K562 (cell line): ENCODE data around the gene EEPD1. TPM values are rescaled to one million over a fixed set of nuclear protein-coding genes. Genes with fewer than 3 reads are reported as not detected.
A peak's percentile ranks its signal among the peaks of the same experiment; 100 is the strongest.

Experiments used
- ATAC-seq: fragments of 200-7000 bp; cut with Tn5 transposase; 3 replicates; pipeline ENCODE4 v1.9.1; 2020; ENCODE audit warnings: moderate library complexity
- BruUV-seq: library from RNA; stranded (reverse); fragments of 400-500 nt; replicated peaks from 2 replicates; lab custom pipeline; 2021; lab: Mats Ljungman, UMichigan
- CTCF ChIA-PET: fragments of 300-600 bp; formaldehyde crosslinking; extraction: SDS; loops from one replicate; lab custom pipeline; 2021; ENCODE audit warnings: low intra/inter-chr PET ratio; lab: Yijun Ruan, JAX
- POLR2A ChIA-PET: fragments of 300-600, 350-650 bp; sonication (Branson Sonifier 250); formaldehyde crosslinking; extraction: SDS; loops from one replicate; lab custom pipeline; 2021; ENCODE audit warnings: antibody characterized with exemption, inconsistent platforms; lab: Yijun Ruan, JAX
- DNase-seq, 4 experiments: peaks; one replicate each; pipeline versions ENCODE4 v3.0.0 to v3.0.0-alpha.2; 2011 to 2018; ENCODE audit warnings: low spot score in 3 of 4, mixed read lengths in 3 of 4; ENCODE audit errors: extremely low read depth in 1 of 4
- FAIRE-seq: peaks from 2 replicates; lab custom pipeline; 2011; peaks lifted over from hg19 to GRCh38; lab: Jason Lieb, UNC
- H2AFZ ChIP-seq: 2 replicates; pipeline ENCODE4 v1.6.0; 2011; ENCODE audit warnings: low read depth, low read length, control low read depth, inconsistent platforms
- H3K27ac ChIP-seq: fragments of 200-600 bp; 3 replicates; pipeline ENCODE4 v1.8.0; 2011; ENCODE audit warnings: low read depth, mild to moderate bottlenecking, control low read depth, inconsistent platforms, low read length, moderate library complexity, mixed read lengths; ENCODE audit errors: extremely low read depth
- H3K27me3 ChIP-seq, 2 experiments: fragments of 300-600 bp in 1 of 2; 2 replicates in 1 of 2; 3 replicates in 1 of 2; pipeline versions ENCODE4 v1.6.0 to v1.8.0; 2011; ENCODE audit warnings: inconsistent platforms in 2 of 2, low read length in 2 of 2, mild to moderate bottlenecking in 1 of 2, mixed read lengths in 1 of 2, moderate library complexity in 1 of 2; ENCODE audit not compliant: control insufficient read depth in 2 of 2, insufficient read depth in 2 of 2
- H3K36me3 ChIP-seq: fragments of 300-600 bp; 3 replicates; pipeline ENCODE4 v1.8.0; 2011; ENCODE audit warnings: mild to moderate bottlenecking, low read length, inconsistent platforms; ENCODE audit not compliant: control insufficient read depth, insufficient read depth
- H3K4me1 ChIP-seq, 2 experiments: fragments of 200-600 bp in 1 of 2; replicated peaks in 1 of 2; 2 replicates in 1 of 2; 3 replicates in 1 of 2; pipeline versions ENCODE4 v1.5.1 to v1.8.0; 2011; ENCODE audit warnings: inconsistent platforms in 2 of 2, low read length in 2 of 2, mild to moderate bottlenecking in 1 of 2, mixed read lengths in 1 of 2, moderate library complexity in 1 of 2; ENCODE audit not compliant: control insufficient read depth in 2 of 2, insufficient read depth in 2 of 2
- H3K4me2 ChIP-seq: 2 replicates; pipeline ENCODE4 v1.6.1; 2011; ENCODE audit warnings: low read length, control low read depth, inconsistent platforms, mixed read lengths; ENCODE audit not compliant: insufficient read depth
- H3K4me3 ChIP-seq: fragments of 200-600 bp; sonication (generic), shearing (Covaris generic); 2 replicates; pipeline ENCODE4 v1.5.1; 2016; ENCODE audit warnings: control low read depth, inconsistent platforms
- H3K79me2 ChIP-seq: fragments of 200-600 bp; 3 replicates; pipeline ENCODE4 v1.8.0; 2011; ENCODE audit warnings: low read length, inconsistent platforms; ENCODE audit not compliant: control insufficient read depth, insufficient read depth
- H3K9ac ChIP-seq, 2 experiments: 2 replicates each; pipeline versions ENCODE4 v1.6.0 to v1.6.1; 2011; ENCODE audit warnings: low read depth in 2 of 2, low read length in 2 of 2, control low read depth in 1 of 2, inconsistent platforms in 1 of 2, mild to moderate bottlenecking in 1 of 2, mixed read lengths in 1 of 2; ENCODE audit not compliant: insufficient read depth in 1 of 2
- H3K9me1 ChIP-seq: one replicate; pipeline ENCODE4 v1.6.0; 2011; ENCODE audit warnings: inconsistent platforms, mild to moderate bottlenecking, low read length, moderate library complexity; ENCODE audit not compliant: control insufficient read depth, insufficient read depth
- H3K9me3 ChIP-seq: replicated peaks from 2 replicates; pipeline ENCODE4 v1.5.1; 2011; ENCODE audit warnings: low read depth, low read length, inconsistent platforms; ENCODE audit not compliant: control insufficient read depth, insufficient read depth
- H4K20me1 ChIP-seq: replicated peaks from 2 replicates; pipeline ENCODE4 v1.6.1; 2011; ENCODE audit warnings: low read length, inconsistent platforms, mixed read lengths; ENCODE audit not compliant: control insufficient read depth, insufficient read depth
- CEBPG ChIP-seq, 3 experiments: fragments of 200-800 bp in 1 of 3; sonication (Bioruptor generic) in 1 of 3; sonication (generic) in 1 of 3; formaldehyde crosslinking in 1 of 3; IDR thresholded peaks in 2 of 3; conservative IDR thresholded peaks in 1 of 3; 2 replicates each; pipeline versions ENCODE4 v1.6.1 to v1.8.0; 2016 to 2022; ENCODE audit warnings: missing compliant biosample characterization in 2 of 3, missing genetic modification characterization in 2 of 3, mild to moderate bottlenecking in 1 of 3, missing genetic modification reagents in 1 of 3
- CUX1 ChIP-seq: fragments of 200-800 bp; sonication (Bioruptor generic); IDR thresholded peaks from 2 replicates; pipeline ENCODE4 v1.6.1; 2016; ENCODE audit warnings: missing genetic modification characterization, missing compliant biosample characterization
- FOXK1 ChIP-seq: sonication (generic); formaldehyde crosslinking; IDR thresholded peaks from 2 replicates; pipeline ENCODE4 v1.8.0; 2022; ENCODE audit warnings: missing genetic modification reagents, mild to moderate bottlenecking, borderline replicate concordance
- LEF1 ChIP-seq: fragments of 450-650 bp; IDR thresholded peaks from 2 replicates; pipeline ENCODE4 v1.6.1; 2016; ENCODE audit warnings: mild to moderate bottlenecking
- MCM7 ChIP-seq, 2 experiments: fragments of 450-650 bp; IDR thresholded peaks; 2 replicates each; pipeline ENCODE4 v1.6.1; 2016 to 2018
- MECOM ChIP-seq: fragments of 250-450 bp; sonication (Bioruptor Pico); IDR thresholded peaks from 2 replicates; pipeline ENCODE4 v1.8.0; 2022; ENCODE audit warnings: inconsistent platforms
- NELFE ChIP-seq: IDR thresholded peaks from 2 replicates; pipeline ENCODE4 v1.6.1; 2011; ENCODE audit warnings: mild to moderate bottlenecking; ENCODE audit not compliant: insufficient read depth, insufficient read length
- PCBP1 ChIP-seq: fragments of 200-400 bp; formaldehyde crosslinking; IDR thresholded peaks from 2 replicates; pipeline ENCODE4 v1.6.1; 2018; ENCODE audit warnings: mild to moderate bottlenecking, low read depth, low read length; ENCODE audit not compliant: poor library complexity, severe bottlenecking
- POLR2AphosphoS5 ChIP-seq: IDR thresholded peaks from 2 replicates; pipeline ENCODE4 v1.6.1; 2011; ENCODE audit warnings: mild to moderate bottlenecking, low read depth, low read length, moderate library complexity; ENCODE audit not compliant: control insufficient read depth, insufficient read depth
- RBM25 ChIP-seq: fragments of 200-400 bp; formaldehyde crosslinking; IDR thresholded peaks from 2 replicates; pipeline ENCODE4 v1.6.1; 2018; ENCODE audit warnings: low read length, low read depth, moderate library complexity; ENCODE audit not compliant: severe bottlenecking
- TBL1XR1 ChIP-seq, 2 experiments: IDR thresholded peaks; 2 replicates each; pipeline ENCODE4 v1.6.1; 2012; ENCODE audit warnings: improper control_type of control experiment in 2 of 2, low read length in 2 of 2, mild to moderate bottlenecking in 1 of 2
- XRCC4 ChIP-seq: IDR thresholded peaks from one replicate; pipeline ENCODE4 v1.6.1; 2011; ENCODE audit not compliant: insufficient read depth, insufficient read length; ENCODE audit errors: extremely low read depth
- ZEB2 ChIP-seq: fragments of 450-650 bp; IDR thresholded peaks from 2 replicates; pipeline ENCODE4 v1.6.1; 2016
- ZNF79 ChIP-seq: fragments of 250-450 bp; sonication (Bioruptor Pico); IDR thresholded peaks from 2 replicates; pipeline ENCODE4 v1.4.0; 2020; ENCODE audit warnings: low read depth, mild to moderate bottlenecking, moderate library complexity
- WGBS: fragments of 100-300 bp; shearing (Covaris generic); methylation state at CpG from one replicate; pipeline ENCODE4 v1.1.6; 2016; ENCODE audit warnings: low coverage, mixed read lengths; ENCODE audit not compliant: insufficient coverage; ENCODE audit errors: missing lambda C conversion rate; 5-methylcytosine and 5-hydroxymethylcytosine counted together
- in situ Hi-C: fragments of 300-500 bp; cut with MboI; formaldehyde crosslinking; loops from 4 replicates; pipeline ENCODE4 v1.15.0; 2018; ENCODE audit warnings: inconsistent platforms, mixed read lengths
- intact Hi-C: fragments of 100-400 bp; cut with micrococcal nuclease; formaldehyde crosslinking; loops from 2 replicates; pipeline ENCODE4 v1.14.2; 2022
- polyA plus RNA-seq, 8 experiments: library from polyadenylated mRNA; depleted of rRNA in 4 of 8; stranded (reverse) in 5 of 8; unstranded in 3 of 8; fragments of >200 nt; fragmentation: Nextera tagmentation in 2 of 8; fragmentation: Illumina TruSeq in 1 of 8; extraction: Ambion mirVana in 2 of 8; extraction: Trizol in 1 of 8; gene quantifications; 2 replicates each; pipeline versions ENCODE4 v1.2.1 to v1.2.3, GENCODE V29; 2011 to 2014; ENCODE audit warnings: inconsistent platforms in 1 of 8, missing spikeins in 1 of 8
- total RNA-seq, 7 experiments: library from RNA; depleted of rRNA in 6 of 7; stranded (reverse); fragments of >200 nt in 6 of 7; fragmentation: Illumina TruSeq in 2 of 7; extraction: Trizol in 2 of 7; gene quantifications; 2 replicates each; pipeline versions ENCODE4 v1.2.1 to v1.2.3, GENCODE V29; 2011 to 2021; ENCODE audit warnings: low replicate concordance in 1 of 7
- TF ChIP-seq, protein P1 (sequence below): sonication (generic); formaldehyde crosslinking; IDR thresholded peaks from 2 replicates; pipeline ENCODE4 v1.8.0; 2022; ENCODE audit warnings: missing genetic modification reagents, mild to moderate bottlenecking, borderline replicate concordance

Gene EEPD1
- total and polyA plus RNA-seq, 9 of the 15 experiments (the other 6 are each of a cell fraction or from before 2014, with no cell fraction given): 0.01 to 1.5 (median 0.74) TPM; not detected in 1

DNA sequence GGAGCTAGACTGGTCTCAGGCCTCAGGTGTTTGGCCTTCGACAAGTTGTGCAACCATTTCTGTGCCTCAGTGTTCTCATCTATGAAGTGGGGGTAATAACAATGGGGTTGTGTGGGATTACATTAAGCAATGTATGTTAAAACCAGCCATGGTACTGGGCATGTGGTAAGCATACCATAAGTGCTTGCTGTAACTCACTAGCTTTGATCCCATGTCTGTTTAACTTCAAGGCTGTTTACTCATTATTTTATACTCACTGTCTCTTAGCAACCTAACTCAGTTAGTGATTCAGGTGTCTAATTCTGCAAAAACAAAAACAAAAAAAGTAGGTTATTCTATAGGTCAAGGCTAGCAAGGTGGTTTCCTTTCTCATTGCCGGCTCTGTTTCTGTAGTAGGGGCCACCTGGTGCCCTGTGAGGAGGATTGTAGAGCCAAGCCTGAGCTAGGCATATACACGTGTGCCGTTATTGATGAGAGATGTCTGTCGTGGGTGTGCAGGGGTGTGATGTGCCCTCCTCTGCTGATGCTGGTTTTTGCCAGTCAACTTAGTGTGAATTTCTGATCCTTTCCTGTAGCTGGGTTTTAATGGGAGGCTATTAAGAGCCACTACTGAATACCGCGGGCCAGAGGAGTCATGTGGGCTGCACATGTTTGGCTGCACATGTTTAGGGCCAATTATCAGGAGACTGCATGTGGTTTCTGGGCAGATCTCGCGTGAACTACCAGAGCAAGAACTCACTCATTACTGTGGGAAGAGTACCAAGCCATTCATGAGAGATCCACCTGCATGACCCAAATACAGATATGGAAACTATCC is 56.2 kb downstream of the EEPD1 start:
- no peak overlapping the region for H3K27ac ChIP-seq
- H3K9me3 ChIP-seq: no peaks in the 10 kb centered on the region
- no peaks in the 10 kb centered on the region for H3K79me2 ChIP-seq
- DNase-seq (no peak), FAIRE-seq (no peak), ATAC-seq (peak; percentile 19; the same call in 2 of the 3 replicates)
- H3K9ac ChIP-seq: no peak overlapping the region
- H3K36me3 ChIP-seq: no peaks in the 10 kb centered on the region
- intact Hi-C loops: no loop called here
- peak overlapping the region; percentile 75; the same call in 1 of the 2 replicates for H2AFZ ChIP-seq
- in situ Hi-C loops: no loop called here
- H4K20me1 ChIP-seq: no peaks in the 10 kb centered on the region
- H3K4me2 ChIP-seq: no peak overlapping the region
- ChIA-PET POLR2A (interaction anchor here (0.7 kb wide), 1 partner anchor 177 kb away, joined by 3 read pairs; no protein-coding TSS in a partner anchor), CTCF (no interaction called here)
- BruUV-seq: no TSS peak
- H3K27me3 ChIP-seq: peaks cover 0 to 11% of the 10 kb centered on the region in 2 experiments; a peak in 1 of 5 replicates
- H3K4me3 ChIP-seq: no peak overlapping the region
- peaks cover 6 to 15% of the 10 kb centered on the region in 2 experiments; a peak in 4 of 5 replicates for H3K4me1 ChIP-seq
- 30% methylated on average over 9 of the region's 9 CpGs for WGBS
- H3K9me1 ChIP-seq: no peaks in the 10 kb centered on the region
- TF ChIP-seq PCBP1 (no peak), RBM25 (peak; percentile 67), TBL1XR1 (IDR thresholded peaks at IDR 0.05; ENCODE audit: low read length in 2 of 2) (no peak), CUX1 (CRISPR knock-in tag) (no peak), ZEB2 (no peak), MECOM (CRISPR knock-in tag) (no peak), CEBPG (CRISPR knock-in tag; IDR thresholded peaks at IDR 0.05) (no peak), CEBPG (tag; conservative IDR thresholded peaks at IDR 0.05 in 1 of 2, IDR thresholded peaks at IDR 0.05 in 1 of 2) (0 out of 4 replicates have a peak, but pooled peaks of 1 of the 2 experiments have one; percentile 7), ZNF79 (CRISPR knock-in tag) (no peak), POLR2AphosphoS5 (no peak), MCM7 (IDR thresholded peaks at IDR 0.05) (no peak), LEF1 (no peak), FOXK1 (CRISPR knock-in tag) (no peak), NELFE (no peak), XRCC4 (no peak)
- TF ChIP-seq, protein P1, sequence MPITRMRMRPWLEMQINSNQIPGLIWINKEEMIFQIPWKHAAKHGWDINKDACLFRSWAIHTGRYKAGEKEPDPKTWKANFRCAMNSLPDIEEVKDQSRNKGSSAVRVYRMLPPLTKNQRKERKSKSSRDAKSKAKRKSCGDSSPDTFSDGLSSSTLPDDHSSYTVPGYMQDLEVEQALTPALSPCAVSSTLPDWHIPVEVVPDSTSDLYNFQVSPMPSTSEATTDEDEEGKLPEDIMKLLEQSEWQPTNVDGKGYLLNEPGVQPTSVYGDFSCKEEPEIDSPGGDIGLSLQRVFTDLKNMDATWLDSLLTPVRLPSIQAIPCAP: no peak
